Retina (tissue), 1 donor: ENCODE results near the gene TMEM270.
A peak's percentile ranks its signal among the peaks of the same experiment; 100 is the strongest.
"Not testable (repeated sequence)": the region's sequence is repeated elsewhere in the genome, so short reads cannot be mapped to it uniquely, and the experiment has no call there.

ENCODE experiments used
- DNase-seq: peaks from one replicate; pipeline ENCODE4 v3.0.0-alpha.2; 2016

TMEM270 gene

GRCh38 chr7:73833251-73833919 is 27.6 kb upstream of the TMEM270 start:
- no peak for DNase-seq

- DNase-seq, result no peak
Observed at GRCh38 chr7:73834626-73835191, 26.2 kb upstream of the TMEM270 start.

- not testable (repeated sequence) for DNase-seq
Observed at GRCh38 chr7:73837167-73837566, 23.8 kb upstream of the TMEM270 start.

- DNase-seq, result no peak
Observed at GRCh38 chr7:73838642-73839041, 22.3 kb upstream of the TMEM270 start.

GRCh38 chr7:73839290-73839689 is 21.7 kb upstream of the TMEM270 start:
- no peak for DNase-seq

- no peak for DNase-seq
Observed at GRCh38 chr7:73839743-73840714, 20.9 kb upstream of the TMEM270 start.

- DNase-seq, result no peak
Observed at GRCh38 chr7:73840715-73841379, 20.1 kb upstream of the TMEM270 start.

- no peak for DNase-seq
Observed at GRCh38 chr7:73841689-73842066, 19.3 kb upstream of the TMEM270 start.

GRCh38 chr7:73842067-73842976 is 18.6 kb upstream of the TMEM270 start, which contains the start of gene METTL27:
Gene METTL27 (minus strand): TSS chr7:73842516. CDS start chr7:73842140, 376 bp downstream.
- DNase-seq, result peak; percentile 92

- no peak for DNase-seq
Observed at GRCh38 chr7:73844131-73844547, 16.8 kb upstream of the TMEM270 start.

- DNase-seq, result no peak
Observed at GRCh38 chr7:73844848-73845460, 16.0 kb upstream of the TMEM270 start.

GRCh38 chr7:73845701-73846195 is 15.2 kb upstream of the TMEM270 start:
- DNase-seq, result not testable (repeated sequence)

GRCh38 chr7:73847941-73848723 is 12.8 kb upstream of the TMEM270 start:
- DNase-seq, result no peak

GRCh38 chr7:73850781-73851207 is 10.2 kb upstream of the TMEM270 start:
- no peak for DNase-seq

GRCh38 chr7:73851410-73852338 is 9.3 kb upstream of the TMEM270 start:
- DNase-seq, result no peak

- no peak for DNase-seq
Observed at GRCh38 chr7:73852500-73852899, 8.5 kb upstream of the TMEM270 start.

- DNase-seq, result no peak
Observed at GRCh38 chr7:73856941-73857340, 4.0 kb upstream of the TMEM270 start.

GRCh38 chr7:73858807-73859206 is 2.2 kb upstream of the TMEM270 start:
- no peak for DNase-seq

- no peak for DNase-seq
Observed at GRCh38 chr7:73861305-73861704, 346 bp downstream of the TMEM270 start.
